SH-SY5Y (cell line): ENCODE measurements around the gene RASIP1.

Experiments used
- GATA2 ChIP-seq: IDR thresholded peaks from 2 replicates; pipeline ENCODE4 v1.6.1; 2011; ENCODE audit warnings: mild to moderate bottlenecking, low read depth, low read length
- GATA3 ChIP-seq: IDR thresholded peaks from 2 replicates; pipeline ENCODE4 v1.6.1; 2011; ENCODE audit warnings: low read depth, mild to moderate bottlenecking, low read length, moderate library complexity

DNA sequence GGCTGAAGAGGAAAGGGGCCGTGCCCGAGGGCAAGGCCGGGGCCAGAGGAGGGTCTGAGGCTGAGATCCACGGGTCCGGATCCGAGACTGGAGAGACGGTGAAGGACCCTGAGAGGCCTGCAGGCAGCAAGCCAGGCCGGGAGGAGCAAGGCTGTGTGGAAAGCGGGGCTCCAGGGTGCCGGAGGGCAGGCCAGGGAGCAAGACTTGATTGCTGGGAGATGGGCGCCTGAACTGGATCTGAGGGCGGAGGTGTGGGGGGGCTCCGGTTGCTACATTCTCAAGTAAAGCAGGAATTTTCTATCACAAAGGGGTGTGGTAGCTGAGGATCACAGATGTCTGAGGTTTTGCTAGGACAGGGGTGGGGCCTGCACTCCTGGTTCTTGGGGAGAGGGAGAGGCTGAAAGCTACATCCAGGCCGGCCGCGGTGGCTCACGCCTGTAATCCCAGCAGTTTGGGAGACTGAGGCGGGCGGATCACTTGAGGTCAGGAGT lies 24.7 kb downstream of the RASIP1 start:
- TF ChIP-seq GATA3: no peak
- TF ChIP-seq GATA2: no peak
